Osteocyte (in vitro differentiated cells): ENCODE measurements around the gene VPS37C. TPM values are rescaled to one million over a fixed set of nuclear protein-coding genes. Genes with fewer than 3 reads are reported as not detected.

Source experiments
- DNase-seq: peaks from one replicate; pipeline ENCODE4 v3.0.0; 2021; ENCODE audit warnings: mixed read lengths; ENCODE audit not compliant: unreplicated experiment; ENCODE audit errors: extremely low spot score
- H3K27ac Mint-ChIP-seq: one replicate; pipeline ENCODE4 v1.8.0; 2021; ENCODE audit warnings: mild to moderate bottlenecking, mixed read lengths; ENCODE audit not compliant: unreplicated experiment
- H3K27me3 Mint-ChIP-seq: one replicate; pipeline ENCODE4 v1.8.0; 2021; ENCODE audit warnings: mixed read lengths; ENCODE audit not compliant: unreplicated experiment
- H3K36me3 Mint-ChIP-seq: one replicate; pipeline ENCODE4 v1.8.0; 2021; ENCODE audit warnings: mixed read lengths; ENCODE audit not compliant: unreplicated experiment
- H3K4me1 Mint-ChIP-seq: one replicate; pipeline ENCODE4 v1.8.0; 2021; ENCODE audit warnings: mixed read lengths; ENCODE audit not compliant: unreplicated experiment
- H3K4me3 Mint-ChIP-seq: one replicate; pipeline ENCODE4 v1.8.0; 2021; ENCODE audit warnings: mild to moderate bottlenecking, moderate library complexity, mixed read lengths; ENCODE audit not compliant: unreplicated experiment
- H3K9me3 Mint-ChIP-seq: one replicate; pipeline ENCODE4 v1.8.0; 2021; ENCODE audit warnings: mixed read lengths; ENCODE audit not compliant: unreplicated experiment
- total RNA-seq: library from RNA; stranded (reverse); gene quantifications from 2 replicates; pipeline ENCODE4 v1.2.1, GENCODE V29; 2021
- TF ChIP-seq, protein P1 (sequence below): fragments of 200-600 bp; sonication (generic); IDR thresholded peaks from 2 replicates; pipeline ENCODE4 v1.5.0; 2021; ENCODE audit warnings: antibody characterized with exemption, mild to moderate bottlenecking, moderate library complexity

The VPS37C gene
- total RNA-seq, 1 donor from 2014 or later = 21.2 TPM

DNA sequence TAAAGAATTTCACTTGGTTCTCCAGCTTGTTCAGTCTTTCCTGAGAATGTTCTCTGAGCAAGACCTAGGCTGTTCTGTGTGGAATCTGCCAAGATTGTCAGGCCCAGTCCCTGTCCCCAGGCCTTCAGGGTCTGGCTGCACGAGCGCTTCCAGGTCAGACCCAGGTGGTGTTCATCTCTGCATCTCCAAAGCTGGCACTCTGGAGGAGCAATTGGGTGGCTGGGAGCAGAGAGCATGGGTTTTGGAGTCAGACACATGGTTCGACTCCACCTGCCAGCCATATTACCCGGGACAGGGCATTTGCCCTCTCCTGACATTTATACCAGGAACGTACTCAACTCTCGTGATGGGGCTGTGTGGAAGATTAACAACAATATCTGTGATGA lies 50.2 kb downstream of the VPS37C start:
- TF ChIP-seq, protein P1, sequence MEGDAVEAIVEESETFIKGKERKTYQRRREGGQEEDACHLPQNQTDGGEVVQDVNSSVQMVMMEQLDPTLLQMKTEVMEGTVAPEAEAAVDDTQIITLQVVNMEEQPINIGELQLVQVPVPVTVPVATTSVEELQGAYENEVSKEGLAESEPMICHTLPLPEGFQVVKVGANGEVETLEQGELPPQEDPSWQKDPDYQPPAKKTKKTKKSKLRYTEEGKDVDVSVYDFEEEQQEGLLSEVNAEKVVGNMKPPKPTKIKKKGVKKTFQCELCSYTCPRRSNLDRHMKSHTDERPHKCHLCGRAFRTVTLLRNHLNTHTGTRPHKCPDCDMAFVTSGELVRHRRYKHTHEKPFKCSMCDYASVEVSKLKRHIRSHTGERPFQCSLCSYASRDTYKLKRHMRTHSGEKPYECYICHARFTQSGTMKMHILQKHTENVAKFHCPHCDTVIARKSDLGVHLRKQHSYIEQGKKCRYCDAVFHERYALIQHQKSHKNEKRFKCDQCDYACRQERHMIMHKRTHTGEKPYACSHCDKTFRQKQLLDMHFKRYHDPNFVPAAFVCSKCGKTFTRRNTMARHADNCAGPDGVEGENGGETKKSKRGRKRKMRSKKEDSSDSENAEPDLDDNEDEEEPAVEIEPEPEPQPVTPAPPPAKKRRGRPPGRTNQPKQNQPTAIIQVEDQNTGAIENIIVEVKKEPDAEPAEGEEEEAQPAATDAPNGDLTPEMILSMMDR = no peak
- DNase-seq = no peak
- no peak overlapping the region for H3K4me3 Mint-ChIP-seq
- no peaks in the 10 kb centered on the region for H3K4me1 Mint-ChIP-seq
- no peaks in the 10 kb centered on the region for H3K9me3 Mint-ChIP-seq
- H3K36me3 Mint-ChIP-seq = no peaks in the 10 kb centered on the region
- H3K27ac Mint-ChIP-seq = no peak overlapping the region
- H3K27me3 Mint-ChIP-seq = peaks cover 3% of the 10 kb centered on the region

DNA sequence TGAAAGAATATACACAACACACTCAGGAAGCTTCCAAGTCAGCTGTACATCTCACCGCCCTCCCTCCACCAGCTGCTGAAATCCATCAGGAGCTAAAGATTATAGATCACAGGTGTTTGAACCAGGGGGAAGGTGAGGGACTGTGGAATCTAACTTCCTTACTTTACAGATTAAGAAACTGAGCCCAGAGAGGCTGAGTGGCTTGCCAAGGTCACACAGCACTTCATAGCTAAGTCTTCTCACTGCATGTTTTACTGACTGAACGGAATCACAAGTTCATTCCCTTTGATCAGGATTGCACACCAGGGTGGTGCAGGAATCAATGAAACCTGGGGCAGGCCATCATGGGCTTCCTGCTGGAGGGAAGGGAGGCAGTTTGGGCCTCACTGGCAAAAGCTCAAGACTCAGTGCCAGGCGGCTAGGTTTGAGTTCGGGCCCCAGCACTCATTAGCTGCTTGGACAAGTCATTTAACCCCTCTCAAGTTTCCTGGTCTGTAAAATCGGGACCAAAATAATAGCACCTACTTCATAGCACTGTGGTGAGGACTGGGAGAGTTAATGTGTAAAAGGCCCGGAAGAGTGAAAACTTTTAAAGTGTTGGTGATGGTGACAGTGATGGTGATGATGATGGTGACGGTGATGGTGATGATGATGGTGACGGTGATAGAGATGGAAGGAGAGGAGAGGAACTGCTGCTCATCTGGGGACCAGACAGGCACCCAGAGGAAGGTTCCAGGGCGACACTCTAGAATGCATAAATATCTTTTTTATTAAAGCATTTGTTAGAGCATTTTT lies 50.8 kb downstream of the VPS37C start:
- Mint-ChIP-seq H3K27ac (no peak overlapping the region), H3K27me3 (peaks cover 3% of the 10 kb centered on the region)

DNA sequence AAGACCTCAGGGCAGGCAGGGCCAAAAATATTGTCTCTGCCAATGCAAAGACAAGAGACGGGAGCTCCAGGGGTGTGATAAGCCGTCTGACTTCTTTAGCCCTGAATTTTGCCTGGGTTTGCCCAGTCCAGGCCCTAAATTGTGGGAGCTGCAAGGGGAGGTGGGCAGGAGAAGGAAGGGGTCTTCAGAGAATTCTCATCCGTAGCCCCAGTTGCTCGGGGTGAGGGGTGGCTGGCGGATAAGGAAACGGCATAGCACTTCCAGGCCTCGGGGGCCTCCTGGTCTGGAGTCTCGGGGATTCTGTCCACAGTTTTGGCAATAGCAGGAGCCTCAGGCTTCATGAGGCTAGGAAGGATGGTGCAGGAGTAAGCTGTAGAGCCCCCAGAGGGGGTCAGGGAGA lies 51.6 kb downstream of the VPS37C start:
- no peaks in the 10 kb centered on the region for H3K9me3 Mint-ChIP-seq
- no peak overlapping the region for H3K27ac Mint-ChIP-seq
- H3K4me3 Mint-ChIP-seq = no peak overlapping the region
- no peaks in the 10 kb centered on the region for H3K4me1 Mint-ChIP-seq
- peaks cover 3% of the 10 kb centered on the region for H3K27me3 Mint-ChIP-seq
- no peak for DNase-seq
- no peaks in the 10 kb centered on the region for H3K36me3 Mint-ChIP-seq
- TF ChIP-seq, protein P1 = no peak

More for the DNA sequence above, 50.8 kb downstream of the VPS37C start:
- DNase-seq = no peak
- Mint-ChIP-seq H3K9me3 (no peaks in the 10 kb centered on the region), H3K36me3 (no peaks in the 10 kb centered on the region), H3K4me3 (no peak overlapping the region), H3K4me1 (no peaks in the 10 kb centered on the region)
- TF ChIP-seq, protein P1 = no peak

DNA sequence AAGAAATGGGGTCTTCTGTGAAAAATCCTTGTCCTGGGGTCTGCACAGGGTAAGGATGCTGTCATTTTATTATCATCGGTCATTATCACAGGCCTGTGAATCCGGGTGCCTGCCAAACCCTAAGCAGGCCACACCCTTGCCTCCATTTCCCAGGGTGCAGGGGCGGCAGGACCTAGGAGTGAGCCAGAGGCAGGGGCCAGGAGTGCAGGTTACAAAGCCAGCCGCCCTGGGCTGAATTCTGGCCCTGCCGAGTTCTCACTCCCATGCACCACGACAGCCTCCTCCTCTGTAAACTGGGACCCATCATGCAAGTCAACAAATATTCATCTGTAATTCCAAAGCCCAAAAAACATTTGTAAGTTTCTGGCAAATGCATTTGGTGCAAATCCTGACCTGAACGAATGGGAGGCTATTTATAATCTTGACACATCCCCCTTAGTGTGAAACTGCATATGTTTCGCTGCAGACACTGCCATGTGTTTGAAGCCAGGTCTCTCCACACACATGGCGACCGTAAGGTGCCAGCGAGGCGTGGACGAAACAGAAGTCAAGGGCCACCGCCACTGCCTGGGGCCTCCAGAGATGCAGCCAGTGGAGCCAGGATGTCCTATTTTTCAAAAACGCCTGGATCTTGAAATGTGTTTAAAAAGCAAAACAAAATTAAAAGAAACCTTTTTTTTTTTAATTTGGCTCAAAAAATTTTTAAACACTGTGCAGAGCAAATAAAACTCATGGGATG lies 52.2 kb downstream of the VPS37C start:
- no peak for DNase-seq
- Mint-ChIP-seq H3K27ac (no peak overlapping the region), H3K36me3 (no peaks in the 10 kb centered on the region), H3K4me1 (no peaks in the 10 kb centered on the region), H3K9me3 (no peaks in the 10 kb centered on the region), H3K27me3 (peaks cover 3% of the 10 kb centered on the region), H3K4me3 (no peak overlapping the region)
- TF ChIP-seq, protein P1 = no peak

DNA sequence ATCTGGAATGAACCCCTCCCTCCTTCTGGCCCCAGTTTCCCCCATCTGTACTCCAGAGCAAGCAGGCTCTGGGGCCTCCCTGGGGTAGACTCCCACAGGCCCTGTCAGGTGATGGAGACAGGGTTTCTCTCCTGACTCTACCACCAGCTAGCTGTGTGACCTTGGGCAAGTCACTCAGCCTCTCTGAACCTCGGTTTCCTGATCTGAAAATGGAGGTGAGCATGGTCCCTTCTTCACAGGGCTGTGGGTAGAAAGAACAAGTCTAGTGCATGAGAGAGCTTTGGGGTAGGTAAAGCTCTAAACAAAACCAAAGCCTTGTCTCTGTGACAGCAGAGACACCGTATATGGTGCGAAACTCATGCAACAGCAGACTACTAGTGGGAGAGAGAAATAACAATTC lies 53.3 kb downstream of the VPS37C start:
- no peaks in the 10 kb centered on the region for H3K36me3 Mint-ChIP-seq
- no peak overlapping the region for H3K27ac Mint-ChIP-seq
- no peak overlapping the region for H3K4me3 Mint-ChIP-seq
- peaks cover 3% of the 10 kb centered on the region for H3K27me3 Mint-ChIP-seq
- no peaks in the 10 kb centered on the region for H3K4me1 Mint-ChIP-seq
- TF ChIP-seq, protein P1 = no peak
- no peaks in the 10 kb centered on the region for H3K9me3 Mint-ChIP-seq
- no peak for DNase-seq
